Measurements from ENCODE around the gene C12orf56. TPM values are rescaled to one million over a fixed set of nuclear protein-coding genes. Genes with fewer than 3 reads are reported as not detected.
"Not testable (repeated sequence)": the region's sequence is repeated elsewhere in the genome, so short reads cannot be mapped to it uniquely, and the experiment has no call there.

C12orf56 gene
- total and polyA plus RNA-seq, 9 donors, result not detected

- WGBS, 3 donors, result 51 to 66% (median 66%) methylated on average over 3 of the region's 3 CpGs
- DNase-seq, result no peak
- H3K4me1 ChIP-seq (ENCODE audit: insufficient read depth), result no peaks in the 10 kb centered on the region
- H3K27ac ChIP-seq, result no peak overlapping the region
- no peak for TF ChIP-seq EP300 (IDR thresholded peaks at IDR 0.05)
- TF ChIP-seq CTCF (IDR thresholded peaks at IDR 0.05), result no peak
- no peak for TF ChIP-seq POLR2A (IDR thresholded peaks at IDR 0.05)
- H3K36me3 ChIP-seq, result no peaks in the 10 kb centered on the region
- no peak overlapping the region for H3K4me3 ChIP-seq
- no peaks in the 10 kb centered on the region for H3K27me3 ChIP-seq
- intact Hi-C loops (cut with DNase I), result no loop called here
- no peaks in the 10 kb centered on the region for H3K9me3 ChIP-seq
Observed at GRCh38 chr12:64323476-64324225, 66.9 kb downstream of the C12orf56 start.

- WGBS, 3 donors, result 57 to 82% (median 72%) methylated on average over 4 of the region's 4 CpGs
- H3K27ac ChIP-seq, result no peak overlapping the region
- H3K9me3 ChIP-seq, result no peaks in the 10 kb centered on the region
- TF ChIP-seq POLR2A (IDR thresholded peaks at IDR 0.05) (no peak), CTCF (IDR thresholded peaks at IDR 0.05) (no peak), EP300 (IDR thresholded peaks at IDR 0.05) (no peak)
- no peaks in the 10 kb centered on the region for H3K27me3 ChIP-seq
- H3K36me3 ChIP-seq, result no peaks in the 10 kb centered on the region
- no peaks in the 10 kb centered on the region for H3K4me1 ChIP-seq (ENCODE audit: insufficient read depth)
- no peak for DNase-seq
- H3K4me3 ChIP-seq, result no peak overlapping the region
- intact Hi-C loops (cut with DNase I), result no loop called here
Observed at GRCh38 chr12:64323006-64323405, 67.6 kb downstream of the C12orf56 start.

GRCh38 chr12:64320611-64321010, 69.9 kb downstream of the C12orf56 start:
- no peak for TF ChIP-seq EP300 (IDR thresholded peaks at IDR 0.05)
- no peak for TF ChIP-seq POLR2A (IDR thresholded peaks at IDR 0.05)
- TF ChIP-seq CTCF (IDR thresholded peaks at IDR 0.05), result no peak

GRCh38 chr12:64319540-64320225, 70.9 kb downstream of the C12orf56 start:
- DNase-seq; H3K9me3 ChIP-seq; H3K27me3 ChIP-seq; H3K36me3 ChIP-seq; intact Hi-C loops (cut with DNase I); H3K4me3 ChIP-seq; H3K4me1 ChIP-seq (ENCODE audit: insufficient read depth); H3K27ac ChIP-seq: not testable (repeated sequence)
- WGBS, 3 donors, result 87 to 96% (median 95%) methylated on average over 23 of the region's 23 CpGs

More at GRCh38 chr12:64320611-64321010, 69.9 kb downstream of the C12orf56 start:
- no peak for DNase-seq
- no peaks in the 10 kb centered on the region for H3K27me3 ChIP-seq
- H3K4me3 ChIP-seq, result no peak overlapping the region
- H3K36me3 ChIP-seq, result no peaks in the 10 kb centered on the region
- H3K4me1 ChIP-seq (ENCODE audit: insufficient read depth), result no peaks in the 10 kb centered on the region
- H3K27ac ChIP-seq, result no peak overlapping the region
- intact Hi-C loops (cut with DNase I), result no loop called here
- WGBS, 3 donors, result 33 to 40% (median 37%) methylated on average over 1 of the region's 1 CpG
- no peaks in the 10 kb centered on the region for H3K9me3 ChIP-seq

- H3K9me3 ChIP-seq, result no peaks in the 10 kb centered on the region
- no peak for TF ChIP-seq CTCF (IDR thresholded peaks at IDR 0.05)
- TF ChIP-seq EP300 (IDR thresholded peaks at IDR 0.05), result no peak
- TF ChIP-seq POLR2A (IDR thresholded peaks at IDR 0.05), result no peak
- no peaks in the 10 kb centered on the region for H3K27me3 ChIP-seq
- intact Hi-C loops (cut with DNase I), result no loop called here
- no peaks in the 10 kb centered on the region for H3K36me3 ChIP-seq
- no peak for DNase-seq
- no peak overlapping the region for H3K4me3 ChIP-seq
- WGBS, 3 donors, result 27 to 29% (median 27%) methylated on average over 3 of the region's 3 CpGs
- H3K27ac ChIP-seq, result no peak overlapping the region
- H3K4me1 ChIP-seq (ENCODE audit: insufficient read depth), result no peaks in the 10 kb centered on the region
Observed at GRCh38 chr12:64318605-64319004, 72.0 kb downstream of the C12orf56 start.
